Femur (tissue), 1 donor: ENCODE measurements around the gene EXOC7.
A peak's percentile ranks its signal among the peaks of the same experiment; 100 is the strongest.

Experiments used
- DNase-seq: peaks from one replicate; pipeline ENCODE4 v3.0.0-alpha.2; 2017

The EXOC7 gene

GRCh38 chr17:76119409-76120371, 16.1 kb upstream of the EXOC7 start:
- DNase-seq, result no peak

GRCh38 chr17:76115138-76115754, 11.7 kb upstream of the EXOC7 start:
- DNase-seq, result no peak

- no peak for DNase-seq
Observed at GRCh38 chr17:76111956-76112355, 8.4 kb upstream of the EXOC7 start.

- no peak for DNase-seq
Observed at GRCh38 chr17:76107509-76107908, 3.9 kb upstream of the EXOC7 start.

GRCh38 chr17:76106703-76107102, 3.1 kb upstream of the EXOC7 start:
- no peak for DNase-seq

- no peak for DNase-seq
Observed at GRCh38 chr17:76104896-76105231, 1.3 kb upstream of the EXOC7 start.

GRCh38 chr17:76104140-76104895, 731 bp upstream of the EXOC7 start:
- peak; percentile 29 for DNase-seq

- DNase-seq, result no peak
Observed at GRCh38 chr17:76102944-76103273, 678 bp downstream of the EXOC7 start.

GRCh38 chr17:76097716-76098295, 5.8 kb downstream of the EXOC7 start:
- no peak for DNase-seq

- DNase-seq, result no peak
Observed at GRCh38 chr17:76095943-76096342, 7.6 kb downstream of the EXOC7 start.

- DNase-seq, result no peak
Observed at GRCh38 chr17:76094046-76094445, 9.5 kb downstream of the EXOC7 start.

GRCh38 chr17:76092526-76093413, 10.8 kb downstream of the EXOC7 start:
- no peak for DNase-seq

GRCh38 chr17:76091526-76092286, 11.9 kb downstream of the EXOC7 start:
- DNase-seq, result no peak

- DNase-seq, result no peak
Observed at GRCh38 chr17:76090517-76091129, 13.0 kb downstream of the EXOC7 start.

GRCh38 chr17:76089680-76090516, 13.7 kb downstream of the EXOC7 start:
- peak; percentile 21 for DNase-seq

GRCh38 chr17:76088868-76089576, 14.6 kb downstream of the EXOC7 start:
- DNase-seq, result no peak

- peak; percentile 20 for DNase-seq
Observed at GRCh38 chr17:76088041-76088867, 15.3 kb downstream of the EXOC7 start.

- DNase-seq, result no peak
Observed at GRCh38 chr17:76087531-76087930, 16.1 kb downstream of the EXOC7 start.
